ENCODE results near the gene BAZ2B. TPM values are rescaled to one million over a fixed set of nuclear protein-coding genes. Genes with fewer than 3 reads are reported as not detected.

BAZ2B gene
- total RNA-seq, 1 experiment from 2014 or later, result 54.9 TPM

GRCh38 chr2:159557437-159558034, 58.8 kb downstream of the BAZ2B start:
- no peaks in the 10 kb centered on the region for H3K27me3 Mint-ChIP-seq (ENCODE audit: low read depth)
- H3K4me3 Mint-ChIP-seq, result no peak overlapping the region

More at GRCh38 chr2:159557437-159558034, 58.8 kb downstream of the BAZ2B start:
- Histone ChIP-seq H2BK12ac (ENCODE audit: insufficient read length, low read depth, low read length) (no peak overlapping the region), H3K4me1 (ENCODE audit: insufficient read depth, low read length) (no peaks in the 10 kb centered on the region), H3K18ac (ENCODE audit: insufficient read length, low read depth, low read length) (no peak overlapping the region), H3K4ac (ENCODE audit: low read depth, low read length) (no peak overlapping the region), H2BK5ac (ENCODE audit: insufficient read length, low read length) (no peak overlapping the region), H3T11ph (ENCODE audit: low read length) (no peak overlapping the region), H3K9me3 (ENCODE audit: control insufficient read depth, low read depth, low read length) (no peaks in the 10 kb centered on the region), H2AK5ac (ENCODE audit: insufficient read length, low read length) (no peak overlapping the region), H4K91ac (ENCODE audit: insufficient read length, low read depth, low read length) (no peak overlapping the region), H3K79me2 (ENCODE audit: insufficient read depth, low read length) (peaks cover 2% of the 10 kb centered on the region; the same call in 1 of the 2 replicates), H3K23me2 (ENCODE audit: insufficient read length, low read depth, low read length, poor library complexity, severe bottlenecking) (no peaks in the 10 kb centered on the region), H4K20me1 (ENCODE audit: control insufficient read depth, insufficient read depth, insufficient read length) (no peaks in the 10 kb centered on the region), H3K9ac (ENCODE audit: extremely low read depth, insufficient read length, low read length) (no peak overlapping the region), H2BK15ac (ENCODE audit: low read depth, low read length) (no peak overlapping the region), H4K8ac (replicated peaks; ENCODE audit: insufficient read length, low read depth, low read length) (no peak overlapping the region), H3K27ac (ENCODE audit: insufficient read length, low read depth, low read length) (no peak overlapping the region), H3K27me3 (ENCODE audit: insufficient read depth, low read length) (no peaks in the 10 kb centered on the region), H3K56ac (ENCODE audit: insufficient read length, low read depth, low read length) (no peak overlapping the region), H3K23ac (ENCODE audit: insufficient read length, low read depth, low read length) (no peak overlapping the region), H2AFZ (ENCODE audit: low read length) (no peak overlapping the region), H3K14ac (ENCODE audit: insufficient read depth, low read length) (no peak overlapping the region), H3K79me1 (ENCODE audit: insufficient read depth, low read depth, low read length, poor library complexity, severe bottlenecking) (no peaks in the 10 kb centered on the region), H2BK120ac (ENCODE audit: low read depth, low read length, poor library complexity, severe bottlenecking) (no peak overlapping the region), H3K4me2 (ENCODE audit: insufficient read depth, insufficient read length, low read length) (no peak overlapping the region), H4K5ac (ENCODE audit: insufficient read length, low read depth, low read length) (no peak overlapping the region), H2BK20ac (ENCODE audit: low read depth, low read length, poor library complexity, severe bottlenecking) (no peak overlapping the region)
- WGBS (ENCODE audit: extremely low coverage, insufficient read length, low lambda C conversion rate), result no CpG with 5 or more reads among the region's 5 CpGs
- Mint-ChIP-seq H3K27ac (peak overlapping the region; percentile 23 to 72 (median 25); a peak in 6 of 7 replicates), H3K36me3 (ENCODE audit: insufficient read depth in 1 of 3, low read depth in 3 of 3) (no peaks in the 10 kb centered on the region; a peak in 1 of 7 replicates), H3K4me1 (peaks cover 12 to 14% of the 10 kb centered on the region in 2 experiments), H3K9me3 (no peaks in the 10 kb centered on the region)
- DNase-seq, result peak; percentile 35
- peak; percentile 61 for TF ChIP-seq CTCF (conservative IDR thresholded peaks at IDR 0.05)

Data from H9 (cell line).